NCI-H2081 (cell line): Measurements from ENCODE around the gene PBX3.

Source experiments
- DNase-seq, 2 experiments: peaks; one replicate each; lab custom pipeline; 2025; lab: John Stamatoyannopoulos, UW

Gene PBX3

GRCh38 chr9:125977223-125977622, 230.1 kb downstream of the PBX3 start:
- no peak for DNase-seq

- no peak for DNase-seq
Measured at GRCh38 chr9:125979383-125979782, 232.2 kb downstream of the PBX3 start.

- no peak for DNase-seq
Measured at GRCh38 chr9:125982798-125983406, 235.7 kb downstream of the PBX3 start.

- DNase-seq: no peak
Measured at GRCh38 chr9:125983681-125984080, 236.5 kb downstream of the PBX3 start.

GRCh38 chr9:125984461-125984860, 237.3 kb downstream of the PBX3 start:
- DNase-seq: no peak

- no peak for DNase-seq
Measured at GRCh38 chr9:125985142-125985997, 238.2 kb downstream of the PBX3 start.

GRCh38 chr9:125985998-125986655, 239.0 kb downstream of the PBX3 start:
- no peak for DNase-seq

- DNase-seq: no peak
Measured at GRCh38 chr9:125986966-125987365, 239.8 kb downstream of the PBX3 start.

- DNase-seq: no peak
Measured at GRCh38 chr9:125987420-125987819, 240.2 kb downstream of the PBX3 start.

GRCh38 chr9:125988479-125989050, 241.4 kb downstream of the PBX3 start:
- DNase-seq: no peak

GRCh38 chr9:125989090-125989501, 241.9 kb downstream of the PBX3 start:
- no peak for DNase-seq

GRCh38 chr9:125989524-125990180, 242.5 kb downstream of the PBX3 start:
- no peak for DNase-seq

- no peak for DNase-seq
Measured at GRCh38 chr9:125990186-125990792, 243.1 kb downstream of the PBX3 start.

GRCh38 chr9:125990793-125991220, 243.6 kb downstream of the PBX3 start:
- no peak for DNase-seq

- no peak for DNase-seq
Measured at GRCh38 chr9:125991886-125992529, 244.8 kb downstream of the PBX3 start.

GRCh38 chr9:125992557-125992956, 245.4 kb downstream of the PBX3 start:
- DNase-seq: no peak

- DNase-seq: no peak
Measured at GRCh38 chr9:125993466-125993865, 246.3 kb downstream of the PBX3 start.

GRCh38 chr9:125994066-125994943, 247.1 kb downstream of the PBX3 start:
- no peak for DNase-seq

GRCh38 chr9:125995006-125995405, 247.8 kb downstream of the PBX3 start:
- no peak for DNase-seq

- DNase-seq: no peak
Measured at GRCh38 chr9:125995706-125996105, 248.5 kb downstream of the PBX3 start.
